BLaER1 treated with 17β-estradiol and CSF1 and Interleukin-3, amounts not matched to agents 10 nM and 100 nM (cell line): ENCODE data around the gene SUZ12.
A peak's percentile ranks its signal among the peaks of the same experiment; 100 is the strongest.

Experiments
- H3K27ac ChIP-seq, 11 experiments: shearing (Covaris generic); formaldehyde crosslinking; 2 replicates each; pipeline ENCODE4 v1.8.1; 2022
- H3K27me3 ChIP-seq, 11 experiments: shearing (Covaris generic); formaldehyde crosslinking; 2 replicates each; pipeline ENCODE4 v1.8.1; 2022
- H3K36me3 ChIP-seq, 11 experiments: shearing (Covaris generic); formaldehyde crosslinking; 2 replicates each; pipeline ENCODE4 v1.8.1; 2022
- H3K4me1 ChIP-seq, 10 experiments: shearing (Covaris generic); formaldehyde crosslinking; 2 replicates each; pipeline ENCODE4 v1.8.1; 2022
- H3K4me2 ChIP-seq, 11 experiments: shearing (Covaris generic); formaldehyde crosslinking; 2 replicates each; pipeline ENCODE4 v1.8.1; 2022
- H3K4me3 ChIP-seq, 10 experiments: shearing (Covaris generic); formaldehyde crosslinking; 2 replicates each; pipeline ENCODE4 v1.8.1; 2022
- H3K9ac ChIP-seq, 11 experiments: shearing (Covaris generic); formaldehyde crosslinking; 2 replicates each; pipeline ENCODE4 v1.8.1; 2022
- H3K9me3 ChIP-seq, 11 experiments: shearing (Covaris generic); formaldehyde crosslinking; replicated peaks in 1 of 11; 2 replicates each; pipeline ENCODE4 v1.8.1; 2022
- H4K20me1 ChIP-seq, 11 experiments: shearing (Covaris generic); formaldehyde crosslinking; 2 replicates each; pipeline ENCODE4 v1.8.1; 2022
- Cebpa-rat ChIP-seq, 11 experiments: shearing (Covaris generic); IDR thresholded peaks; 2 replicates each; pipeline ENCODE4 v1.8.1; 2022

The SUZ12 gene

GRCh38 chr17:31997005-31997404 lies 60.2 kb downstream of the SUZ12 start:
- no peak overlapping the region for H3K9ac ChIP-seq
- H3K9me3 ChIP-seq: no peaks in the 10 kb centered on the region
- peaks cover 84 to 99% (median 89%) of the 10 kb centered on the region in 11 experiments for H3K36me3 ChIP-seq
- H4K20me1 ChIP-seq: peaks cover 0 to 11% (median 0%) of the 10 kb centered on the region in 11 experiments; a peak in 2 of 22 replicates
- no peak overlapping the region for H3K4me3 ChIP-seq
- no peak overlapping the region for H3K4me2 ChIP-seq
- no peak for TF ChIP-seq Cebpa-rat (IDR thresholded peaks at IDR 0.05)
- no peak overlapping the region for H3K27ac ChIP-seq
- H3K4me1 ChIP-seq: no peaks in the 10 kb centered on the region
- no peaks in the 10 kb centered on the region for H3K27me3 ChIP-seq

- H3K36me3 ChIP-seq: peaks cover 0 to 13% (median 8%) of the 10 kb centered on the region in 11 experiments; a peak in 12 of 22 replicates
- H3K4me2 ChIP-seq: peak within 1 kb of the TSS; percentile 87 to 98 (median 96)
- H3K4me1 ChIP-seq: peaks cover 17 to 36% (median 22%) of the 10 kb centered on the region in 10 experiments
- H3K27ac ChIP-seq: peak within 1 kb of the TSS; percentile 87 to 96 (median 95)
- no peaks in the 10 kb centered on the region for H3K9me3 ChIP-seq
- H3K4me3 ChIP-seq: peak within 1 kb of the TSS; percentile 89 to 100 (median 96)
- peak within 1 kb of the TSS; percentile 95 to 98 (median 96) for H3K9ac ChIP-seq
- H3K27me3 ChIP-seq: peaks cover 0 to 6% (median 0%) of the 10 kb centered on the region in 11 experiments; a peak in 2 of 22 replicates
- TF ChIP-seq Cebpa-rat (IDR thresholded peaks at IDR 0.05): no peak
- H4K20me1 ChIP-seq: peaks cover 0 to 26% (median 6%) of the 10 kb centered on the region in 11 experiments; a peak in 5 of 22 replicates
These were observed 70.2 kb downstream of the SUZ12 start, which contains the start of gene LRRC37B for GRCh38 chr17:32006957-32007462. LRRC37B (plus strand) TSS chr17:32007383; CDS start chr17:32021393, 14,010 bp downstream.

GRCh38 chr17:32007463-32008298 lies 70.9 kb downstream of the SUZ12 start:
- Histone ChIP-seq H3K4me2 (peak overlapping the region; percentile 80 to 98 (median 90)), H3K9ac (peak overlapping the region; percentile 95 to 98 (median 96)), H4K20me1 (peaks cover 0 to 32% (median 6%) of the 10 kb centered on the region in 11 experiments; a peak in 5 of 22 replicates), H3K27me3 (peaks cover 0 to 6% (median 0%) of the 10 kb centered on the region in 11 experiments; a peak in 2 of 22 replicates), H3K4me3 (peak overlapping the region; percentile 89 to 100 (median 96)), H3K9me3 (peaks cover 0 to 4% (median 0%) of the 10 kb centered on the region in 11 experiments; a peak in 1 of 22 replicates), H3K4me1 (peaks cover 17 to 41% (median 22%) of the 10 kb centered on the region in 10 experiments), H3K27ac (peak overlapping the region; percentile 87 to 96 (median 95)), H3K36me3 (peaks cover 0 to 12% (median 9%) of the 10 kb centered on the region in 11 experiments; a peak in 9 of 22 replicates)
- no peak for TF ChIP-seq Cebpa-rat (IDR thresholded peaks at IDR 0.05)

GRCh38 chr17:32009262-32009542 lies 72.4 kb downstream of the SUZ12 start:
- Histone ChIP-seq H3K9me3 (peaks cover 0 to 8% (median 0%) of the 10 kb centered on the region in 11 experiments; a peak in 2 of 22 replicates), H3K9ac (peak overlapping the region in 7 of 11 experiments; percentile 95 to 98 (median 96); a peak in 11 of 22 replicates), H3K4me2 (peak overlapping the region; percentile 80 to 98 (median 90)), H3K27me3 (peaks cover 0 to 6% (median 0%) of the 10 kb centered on the region in 11 experiments; a peak in 2 of 22 replicates), H3K4me1 (peaks cover 17 to 56% (median 22%) of the 10 kb centered on the region in 10 experiments), H3K4me3 (peak overlapping the region; percentile 89 to 100 (median 96)), H3K36me3 (peaks cover 0 to 14% (median 11%) of the 10 kb centered on the region in 11 experiments; a peak in 10 of 22 replicates), H4K20me1 (peaks cover 0 to 47% (median 6%) of the 10 kb centered on the region in 11 experiments; a peak in 6 of 22 replicates), H3K27ac (peak overlapping the region in 1 of 11 experiments; percentile 95; a peak in 1 of 22 replicates)
- TF ChIP-seq Cebpa-rat (IDR thresholded peaks at IDR 0.05): no peak

GRCh38 chr17:32010114-32010513 lies 73.3 kb downstream of the SUZ12 start:
- Histone ChIP-seq H3K9ac (peak overlapping the region in 2 of 11 experiments; percentile 95 to 97; a peak in 2 of 22 replicates), H3K9me3 (peaks cover 0 to 8% (median 0%) of the 10 kb centered on the region in 11 experiments; a peak in 2 of 22 replicates), H3K4me3 (peak overlapping the region in 4 of 10 experiments; percentile 89 to 100 (median 97); a peak in 5 of 20 replicates), H3K4me1 (peaks cover 22 to 65% (median 28%) of the 10 kb centered on the region in 10 experiments), H3K4me2 (peak overlapping the region; percentile 80 to 98 (median 90); a peak in 18 of 22 replicates), H3K27ac (no peak overlapping the region), H3K27me3 (peaks cover 0 to 6% (median 0%) of the 10 kb centered on the region in 11 experiments; a peak in 2 of 22 replicates), H4K20me1 (peaks cover 0 to 57% (median 6%) of the 10 kb centered on the region in 11 experiments; a peak in 6 of 22 replicates), H3K36me3 (peaks cover 0 to 14% (median 11%) of the 10 kb centered on the region in 11 experiments; a peak in 10 of 22 replicates)
- no peak for TF ChIP-seq Cebpa-rat (IDR thresholded peaks at IDR 0.05)

- H3K4me2 ChIP-seq: peak overlapping the region; percentile 24 to 75 (median 67); a peak in 21 of 22 replicates
- TF ChIP-seq Cebpa-rat (IDR thresholded peaks at IDR 0.05): no peak
- no peaks in the 10 kb centered on the region for H3K27me3 ChIP-seq
- peaks cover 0 to 8% (median 0%) of the 10 kb centered on the region in 11 experiments; a peak in 2 of 22 replicates for H3K9me3 ChIP-seq
- H3K27ac ChIP-seq: peak overlapping the region in 10 of 11 experiments; percentile 44 to 77 (median 62); a peak in 20 of 22 replicates
- peaks cover 22 to 83% (median 36%) of the 10 kb centered on the region in 10 experiments for H3K4me1 ChIP-seq
- peaks cover 23 to 48% (median 37%) of the 10 kb centered on the region in 11 experiments; a peak in 20 of 22 replicates for H3K36me3 ChIP-seq
- 0 out of 20 replicates have a peak overlapping the region, but pooled peaks of 1 of the 10 experiments have one; percentile 18 for H3K4me3 ChIP-seq
- H4K20me1 ChIP-seq: peaks cover 0 to 95% (median 0%) of the 10 kb centered on the region in 11 experiments; a peak in 6 of 22 replicates
- H3K9ac ChIP-seq: peak overlapping the region in 7 of 11 experiments; percentile 5 to 62 (median 48); a peak in 12 of 22 replicates
These were observed 78.6 kb downstream of the SUZ12 start for GRCh38 chr17:32015245-32016013.

GRCh38 chr17:32016231-32016630 lies 79.4 kb downstream of the SUZ12 start:
- Histone ChIP-seq H3K4me2 (peak overlapping the region; percentile 24 to 75 (median 67); a peak in 21 of 22 replicates), H3K4me3 (peak overlapping the region in 2 of 10 experiments; percentile 18 to 24; a peak in 4 of 20 replicates), H3K9me3 (peaks cover 0 to 8% (median 0%) of the 10 kb centered on the region in 11 experiments; a peak in 2 of 22 replicates), H3K36me3 (peaks cover 26 to 53% (median 40%) of the 10 kb centered on the region in 11 experiments), H3K27ac (peak overlapping the region in 10 of 11 experiments; percentile 44 to 77 (median 66); a peak in 20 of 22 replicates), H4K20me1 (peaks cover 0 to 95% (median 0%) of the 10 kb centered on the region in 11 experiments; a peak in 6 of 22 replicates), H3K27me3 (no peaks in the 10 kb centered on the region), H3K9ac (peak overlapping the region in 8 of 11 experiments; percentile 7 to 62 (median 48); a peak in 12 of 22 replicates), H3K4me1 (peaks cover 22 to 75% (median 36%) of the 10 kb centered on the region in 10 experiments)
- peak in 2 of 11 experiments; percentile 14 to 18; a peak in 1 of 22 replicates for TF ChIP-seq Cebpa-rat (IDR thresholded peaks at IDR 0.05)
